DMS153 treated with DMSO at 0.1 percent for 48 hours (cell line): ENCODE results near the gene F11R.
"Not testable (repeated sequence)": the region's sequence is repeated elsewhere in the genome, so short reads cannot be mapped to it uniquely, and the experiment has no call there.

Experiments used
- DNase-seq: peaks from one replicate; lab custom pipeline; 2025; ENCODE audit not compliant: unreplicated experiment; lab: John Stamatoyannopoulos, UW

The F11R gene

DNA sequence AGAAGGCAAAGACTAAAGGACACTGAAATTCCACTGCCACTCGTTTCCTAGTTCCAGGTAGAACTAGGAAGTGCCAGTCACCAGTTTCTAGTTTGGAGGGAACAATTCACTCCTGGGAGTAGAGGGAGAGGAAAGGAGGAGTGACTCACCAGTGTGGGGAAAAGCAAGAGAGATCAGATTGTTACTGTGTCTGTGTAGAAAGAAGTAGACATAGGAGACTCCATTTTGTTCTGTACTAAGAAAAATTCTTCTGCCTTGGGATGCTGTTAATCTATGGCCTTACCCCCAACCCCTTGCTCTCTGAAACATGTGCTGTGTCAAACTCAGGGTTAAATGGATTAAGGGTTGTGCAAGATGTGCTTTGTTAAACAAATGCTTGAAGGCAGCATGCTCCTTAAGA lies 4.3 kb downstream of the F11R start:
- not testable (repeated sequence) for DNase-seq

DNA sequence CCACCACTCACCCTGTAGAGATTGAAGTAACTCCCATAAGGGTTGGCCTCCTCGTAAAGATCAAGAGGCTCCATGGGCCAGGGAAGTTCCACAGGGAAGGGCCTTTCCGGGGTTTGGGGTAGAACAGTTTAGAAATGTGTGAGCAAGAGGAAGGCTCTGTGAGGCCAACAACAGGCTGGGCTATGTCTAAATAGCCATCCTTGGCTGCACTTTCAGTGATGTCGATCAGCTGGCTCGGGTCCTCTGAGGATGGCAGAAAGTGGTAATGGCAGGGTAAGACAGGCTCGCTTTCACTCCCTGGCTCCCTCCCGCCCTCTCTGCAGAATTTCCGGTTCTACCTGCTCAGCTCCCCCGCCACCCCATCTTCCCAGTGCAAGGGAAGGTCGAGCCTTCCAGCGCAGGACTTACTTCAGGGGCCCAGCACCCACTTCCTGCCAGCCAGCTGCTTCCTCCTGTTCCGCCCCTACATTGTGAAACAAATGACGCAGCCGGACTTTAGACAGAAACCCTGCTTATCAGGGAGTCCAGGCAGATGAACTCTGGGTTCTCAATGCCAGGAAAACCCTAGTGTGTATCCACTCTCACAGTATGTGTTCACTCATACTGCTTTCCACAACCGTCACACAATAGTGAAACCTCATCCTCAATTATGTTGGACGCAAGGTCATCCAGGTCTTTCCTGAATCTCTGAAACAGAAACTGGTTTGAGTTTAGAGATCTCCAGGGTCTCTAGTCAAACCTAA lies 7.3 kb downstream of the F11R start:
- peak; percentile 66 for DNase-seq

DNA sequence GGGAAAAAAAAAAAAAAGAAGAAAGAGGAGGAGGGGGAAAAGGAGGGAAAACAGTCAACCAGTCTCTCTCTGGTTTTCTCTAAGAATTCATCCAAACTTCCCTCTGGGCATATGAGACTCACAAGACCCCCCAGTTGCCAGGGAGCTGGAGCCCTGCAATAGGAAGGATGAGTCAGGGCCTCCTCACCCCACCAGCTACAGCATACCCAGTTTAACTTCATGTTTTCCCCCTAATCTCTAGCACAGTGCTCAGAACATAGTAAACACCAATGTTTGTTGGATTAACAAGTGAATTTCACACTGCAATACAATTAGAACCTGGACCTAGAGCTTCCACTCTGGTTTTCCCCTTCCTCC lies 7.8 kb downstream of the F11R start:
- no peak for DNase-seq

DNA sequence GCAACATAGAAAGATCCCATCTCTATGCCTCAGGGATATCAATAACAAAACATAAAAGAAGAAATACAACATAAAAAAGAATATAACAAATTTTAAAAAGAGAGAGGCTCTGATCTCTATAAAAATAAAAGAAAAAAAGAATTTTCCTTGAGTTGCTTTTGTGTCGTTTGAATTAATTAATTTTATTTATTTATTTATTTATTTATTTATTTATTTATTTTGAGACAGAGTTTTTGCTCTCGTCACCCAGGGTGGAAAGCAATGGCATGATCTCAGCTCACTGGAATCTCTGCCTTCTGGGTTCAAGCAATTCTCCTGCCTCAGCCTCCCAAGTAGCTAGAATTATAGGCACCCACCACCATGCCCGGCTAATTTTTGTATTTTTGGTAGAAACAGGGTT lies 8.5 kb downstream of the F11R start:
- DNase-seq = no peak

DNA sequence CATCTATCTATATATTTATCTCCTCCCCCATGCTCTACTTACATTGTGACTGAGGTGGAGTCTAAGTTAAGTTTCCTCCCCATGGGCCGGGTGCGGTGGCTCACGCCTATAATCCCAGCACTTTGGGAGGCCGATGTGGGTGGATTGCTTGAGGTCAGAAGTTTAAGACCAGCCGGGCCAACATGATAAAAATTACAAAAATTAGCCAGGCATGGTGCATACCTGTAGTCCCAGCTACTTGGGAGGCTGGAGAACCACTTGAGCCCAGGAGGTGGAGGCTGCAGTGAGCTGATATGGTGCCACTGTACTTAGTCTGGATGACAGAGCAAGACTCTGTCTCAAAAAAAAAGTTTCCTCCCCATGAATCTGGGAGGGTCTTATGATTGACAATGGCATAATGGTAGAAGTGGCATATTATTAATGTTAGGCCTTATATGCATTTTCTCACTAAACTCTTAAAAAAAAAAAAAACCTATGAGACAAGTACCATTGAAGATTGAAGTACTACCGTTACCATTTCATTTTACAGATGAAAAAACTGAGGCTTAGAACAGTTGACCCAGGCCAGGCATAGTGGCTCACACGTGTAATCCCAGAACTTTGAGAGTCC lies 11.2 kb downstream of the F11R start:
- DNase-seq = no peak

DNA sequence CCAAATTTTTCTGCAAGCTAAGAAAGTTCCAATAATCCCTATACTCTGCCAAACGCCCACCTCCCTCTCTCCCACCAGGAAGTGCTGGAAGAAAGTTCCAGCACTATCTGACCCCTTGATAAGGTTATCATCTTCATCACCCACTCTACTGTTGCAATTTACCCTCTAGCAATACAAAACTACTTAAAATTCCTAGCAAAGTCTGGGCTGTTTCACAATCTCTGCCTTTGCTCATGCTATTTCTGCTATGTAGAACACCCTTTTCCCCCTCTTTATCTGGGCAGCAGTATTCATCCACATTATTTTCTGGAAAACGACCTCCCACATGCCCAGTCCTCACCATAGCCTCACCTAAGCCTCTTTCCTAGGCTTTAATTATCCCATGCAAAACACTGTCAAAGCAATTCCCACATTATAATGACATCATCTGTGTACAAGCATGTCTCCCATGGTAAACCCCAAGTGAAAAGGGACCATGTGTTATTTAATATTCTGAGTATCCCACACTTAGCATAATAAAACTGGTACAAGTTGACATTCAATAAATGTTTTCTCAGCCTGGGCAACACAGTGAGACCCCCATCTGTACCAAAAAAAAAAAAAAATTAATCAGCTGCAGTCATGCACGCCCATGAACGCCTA lies 12.0 kb downstream of the F11R start:
- no peak for DNase-seq

DNA sequence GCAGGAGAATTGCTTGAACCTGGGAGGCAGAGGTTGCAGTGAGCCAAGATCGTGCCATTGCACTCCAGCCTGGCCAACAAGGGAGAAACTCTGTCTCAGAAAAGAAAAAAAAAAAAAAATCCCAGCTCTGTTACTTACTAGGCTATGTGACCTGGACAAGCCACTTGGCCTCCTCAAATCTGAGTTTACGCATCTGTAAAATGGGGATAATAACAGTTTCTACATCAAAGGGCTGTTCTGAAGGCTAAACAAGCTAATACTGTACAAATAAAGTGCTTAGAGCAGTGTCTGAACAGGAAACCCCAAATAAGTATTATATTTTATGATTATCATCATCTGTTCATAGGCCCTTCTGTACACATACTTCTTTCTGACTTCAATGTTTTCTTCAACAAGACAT lies 13.6 kb downstream of the F11R start:
- no peak for DNase-seq

DNA sequence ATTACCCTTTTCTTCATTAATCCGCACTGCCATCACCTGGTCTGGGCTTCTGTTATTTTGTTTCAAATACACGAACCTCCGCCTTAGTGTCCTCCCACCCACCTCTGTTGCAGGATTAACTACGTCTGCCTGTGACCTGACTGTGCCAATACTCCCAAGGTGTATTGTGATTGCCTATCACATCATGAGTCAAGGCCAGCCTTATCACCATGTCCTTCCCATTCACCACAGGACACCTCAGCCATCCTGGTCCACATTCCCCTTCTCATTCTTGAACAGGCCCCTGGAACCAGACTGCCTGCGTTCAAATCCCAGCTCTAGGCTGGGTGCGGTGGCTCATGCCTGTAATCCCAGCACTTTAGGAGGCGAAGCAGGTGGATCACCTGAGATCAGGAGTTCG lies 14.4 kb downstream of the F11R start:
- no peak for DNase-seq

DNA sequence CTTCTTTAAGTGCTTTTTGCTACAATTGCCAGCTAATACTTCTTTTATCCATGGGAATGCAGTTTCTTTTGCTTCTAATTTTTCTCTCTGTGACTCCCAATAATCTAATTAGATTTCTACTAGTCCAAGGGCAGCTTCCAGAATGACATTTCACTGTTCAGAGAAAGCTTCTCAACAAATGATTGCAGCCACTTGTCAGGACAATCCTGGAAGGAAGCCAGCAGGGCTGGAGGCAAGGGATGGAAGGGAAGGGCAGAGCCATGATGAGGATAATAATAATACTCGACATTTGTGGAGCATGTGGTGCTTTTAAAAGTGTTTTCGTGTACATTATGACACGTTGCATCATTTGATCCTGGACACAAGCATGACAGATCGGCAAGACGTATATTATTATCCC lies 19.4 kb downstream of the F11R start:
- DNase-seq = no peak

DNA sequence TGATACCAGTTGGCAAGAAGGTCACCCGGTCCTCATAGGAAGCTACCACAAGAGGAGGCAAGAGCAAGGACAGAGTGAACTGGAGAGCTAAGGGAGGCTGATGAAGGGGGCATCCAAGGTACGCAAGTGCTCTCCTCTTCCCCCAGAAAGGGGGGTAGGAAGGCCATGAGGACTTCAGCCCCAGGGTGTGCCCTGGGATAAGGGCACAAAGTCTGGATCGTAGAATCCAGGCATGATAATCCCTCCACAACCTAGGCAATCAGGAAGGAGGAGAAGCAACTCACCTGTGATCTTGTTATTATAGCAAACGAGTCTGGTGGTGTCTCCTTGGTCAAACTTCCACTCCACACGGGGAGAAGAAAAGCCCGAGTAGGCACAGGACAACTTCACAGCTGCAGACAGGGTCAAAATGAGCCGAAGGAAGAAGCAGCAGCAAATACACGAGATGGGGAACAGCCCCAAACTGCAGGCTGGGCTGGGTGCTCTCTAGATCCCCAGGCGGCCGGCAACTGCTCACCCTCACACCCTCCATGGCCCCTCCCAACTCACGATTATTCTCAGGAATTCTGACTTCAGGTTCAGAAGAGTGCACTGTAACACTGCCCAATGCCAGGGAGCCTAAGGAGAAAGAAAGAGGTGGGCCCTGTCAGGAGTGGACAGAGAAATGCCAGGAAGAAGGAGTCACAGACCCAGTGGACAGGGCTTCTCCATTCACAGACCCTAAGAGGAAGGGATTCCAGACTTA lies 20.0 kb downstream of the F11R start:
- DNase-seq = no peak

DNA sequence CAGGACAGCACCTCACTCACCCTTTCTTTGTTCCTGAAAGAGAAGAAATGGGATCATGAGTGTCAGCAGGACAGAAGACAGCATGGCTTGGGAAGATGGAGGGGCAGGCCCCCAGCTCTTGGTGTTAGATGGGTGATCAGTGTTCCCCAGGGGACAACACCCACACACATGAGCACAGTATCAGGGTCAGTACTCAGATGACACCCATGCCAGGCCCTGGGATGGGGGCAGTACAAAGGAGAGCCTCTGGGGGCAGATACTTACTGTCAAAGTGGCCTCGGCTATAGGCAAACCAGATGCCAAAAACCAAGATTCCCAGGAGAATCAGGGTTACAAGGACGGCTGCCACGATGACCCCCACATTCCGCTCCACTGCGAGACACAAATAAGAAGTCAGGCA lies 21.6 kb downstream of the F11R start:
- DNase-seq = no peak

DNA sequence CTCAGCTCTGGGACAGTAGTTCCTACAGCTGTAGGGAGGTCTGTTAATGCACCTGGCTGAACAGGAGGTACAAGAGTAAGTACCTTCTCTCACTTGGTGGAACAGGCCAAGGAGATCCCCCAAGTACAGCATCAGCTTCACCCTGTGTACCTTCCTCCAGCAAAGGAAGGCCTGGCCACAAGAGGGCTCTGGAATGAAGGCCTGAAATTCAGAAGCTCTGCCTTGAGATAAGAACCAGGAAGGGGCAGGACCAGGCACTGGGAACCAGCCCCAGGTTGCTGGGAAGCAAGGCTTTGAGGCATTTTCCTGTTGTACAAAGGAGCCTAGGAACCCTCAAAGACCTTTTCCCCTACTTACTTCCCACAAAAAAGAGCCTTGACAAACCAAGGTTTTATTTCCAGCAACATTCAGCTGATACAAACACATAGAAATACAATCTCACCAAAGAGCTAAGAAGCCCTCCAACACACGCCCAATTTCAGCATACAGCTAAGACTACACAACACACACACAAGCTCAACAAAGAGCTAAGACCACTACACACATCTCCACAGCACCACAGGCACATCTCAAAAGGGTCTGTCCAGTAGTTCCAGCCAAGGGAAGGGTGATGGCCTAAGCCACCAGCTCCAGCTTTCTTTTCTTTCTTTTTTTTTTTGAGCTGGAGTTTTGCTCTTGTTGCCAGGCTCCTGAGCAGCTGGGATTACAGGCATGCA lies 23.5 kb downstream of the F11R start:
- no peak for DNase-seq

DNA sequence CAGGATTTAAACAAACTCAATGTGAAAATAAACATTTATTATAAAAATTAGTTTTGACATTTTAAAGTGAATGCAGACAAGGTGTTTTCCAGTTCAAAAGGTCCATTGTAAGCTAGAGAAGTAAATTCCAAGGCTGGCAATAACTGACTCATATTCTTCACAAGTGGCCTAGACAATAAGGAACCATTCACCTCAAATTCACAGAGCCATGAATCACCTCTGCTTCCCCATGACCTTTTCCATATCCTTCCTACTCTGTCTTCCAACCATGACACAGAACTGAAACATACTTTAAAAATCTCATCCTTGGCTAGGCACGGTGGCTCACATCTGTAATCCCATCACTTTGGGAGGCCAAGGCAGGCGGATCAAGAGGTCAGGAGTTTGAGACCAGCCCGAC lies 24.8 kb downstream of the F11R start:
- DNase-seq = no peak

DNA sequence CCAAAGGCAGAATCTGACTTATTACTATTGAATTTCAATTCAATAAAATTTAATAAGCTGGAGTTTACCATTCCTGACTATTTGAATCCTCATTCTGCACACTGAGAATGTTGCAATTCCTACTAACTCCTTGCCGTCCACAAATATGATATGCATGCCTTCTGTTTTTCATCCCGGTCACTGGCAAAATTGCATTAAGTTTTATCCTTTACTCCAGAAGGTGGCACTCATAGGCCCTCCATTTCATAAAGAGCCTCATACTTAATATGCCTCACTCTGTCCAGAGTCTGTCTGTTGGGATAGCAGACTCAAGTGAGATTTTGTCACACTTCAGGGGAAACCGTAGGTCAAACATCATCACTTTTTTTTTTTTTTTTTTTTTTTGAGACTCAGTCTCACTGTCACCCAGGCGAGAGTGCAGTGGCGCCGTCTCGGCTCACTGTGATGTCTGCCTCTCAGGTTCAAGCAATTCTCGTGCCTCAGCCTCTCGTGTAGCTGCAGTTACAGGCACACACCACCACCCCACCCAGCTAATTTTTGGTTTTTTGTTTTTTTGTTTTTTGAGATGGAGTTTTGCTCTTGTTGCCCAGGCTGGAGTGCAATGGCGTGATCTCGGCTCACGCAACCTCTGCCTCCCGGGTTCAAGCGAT lies 27.3 kb downstream of the F11R start:
- DNase-seq = peak; percentile 55

DNA sequence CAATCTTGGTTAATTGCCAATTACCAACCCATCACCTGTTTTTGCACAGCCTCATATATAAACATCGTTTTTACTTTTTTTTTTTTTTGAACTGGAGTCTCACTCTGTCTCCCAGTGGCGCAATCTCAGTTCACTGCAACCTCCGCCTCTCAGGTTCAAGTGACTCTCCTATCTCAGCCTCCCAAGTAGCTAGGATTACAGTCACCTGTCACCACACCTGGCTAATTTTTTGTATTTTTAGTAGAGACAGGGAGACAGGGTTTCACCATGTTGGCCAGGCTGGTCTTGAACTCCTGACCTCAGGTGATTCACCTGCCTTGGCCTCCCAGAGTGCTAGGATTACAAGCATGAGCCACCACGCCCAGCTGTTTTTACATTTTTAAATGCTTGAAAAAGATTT lies 28.9 kb downstream of the F11R start:
- DNase-seq = not testable (repeated sequence)

DNA sequence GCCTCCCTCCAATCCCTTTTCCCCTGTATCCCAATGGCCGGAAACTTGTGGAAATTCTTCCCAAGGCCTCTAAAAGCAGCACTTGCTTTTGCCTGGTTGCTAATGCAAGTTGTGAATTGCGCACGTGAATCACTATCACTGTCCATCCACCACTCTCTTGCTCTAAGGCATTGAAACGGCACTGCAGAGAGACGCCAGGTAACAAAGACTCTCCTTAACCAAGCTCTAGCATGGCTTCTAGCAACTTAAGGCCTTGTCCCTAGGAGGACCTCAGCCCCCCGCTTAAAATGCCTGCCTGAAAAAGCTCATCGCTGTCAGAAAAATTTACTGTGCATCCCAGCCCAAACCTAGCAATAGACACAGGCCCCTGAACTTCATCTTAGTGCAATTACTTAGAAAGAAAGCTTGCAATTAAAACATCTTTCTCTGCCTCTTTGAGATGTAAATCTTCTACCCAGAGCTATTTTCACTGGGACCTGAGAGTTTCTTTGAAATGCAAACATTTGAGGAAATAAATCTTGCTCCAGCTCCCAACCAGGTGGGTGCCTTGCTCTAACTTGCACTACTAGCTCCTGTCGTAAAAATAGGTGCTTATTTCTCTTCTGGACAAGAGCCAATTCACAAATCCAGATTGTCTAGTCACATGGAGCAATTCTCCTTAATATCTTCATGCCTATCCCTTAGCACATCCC lies 33.4 kb downstream of the F11R start:
- no peak for DNase-seq

DNA sequence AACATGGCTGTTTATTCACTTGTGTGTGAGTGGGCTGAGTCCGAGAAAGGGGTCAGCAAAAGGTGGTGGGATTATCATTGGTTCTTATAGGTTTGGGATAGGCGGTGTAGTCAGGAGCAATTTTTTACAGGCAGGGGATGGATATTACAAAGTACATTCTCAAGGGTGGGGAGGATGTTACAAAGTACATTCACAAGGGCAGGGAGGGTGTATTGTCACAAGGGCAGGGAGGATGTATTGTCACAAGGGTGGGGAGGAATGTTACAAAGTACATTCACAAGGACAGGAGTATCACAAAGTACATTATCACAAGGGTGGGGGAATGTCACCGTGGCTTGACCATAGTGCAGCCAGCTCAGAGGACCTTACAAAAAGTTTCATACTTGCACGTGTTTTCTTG lies 35.2 kb downstream of the F11R start:
- DNase-seq = no peak

DNA sequence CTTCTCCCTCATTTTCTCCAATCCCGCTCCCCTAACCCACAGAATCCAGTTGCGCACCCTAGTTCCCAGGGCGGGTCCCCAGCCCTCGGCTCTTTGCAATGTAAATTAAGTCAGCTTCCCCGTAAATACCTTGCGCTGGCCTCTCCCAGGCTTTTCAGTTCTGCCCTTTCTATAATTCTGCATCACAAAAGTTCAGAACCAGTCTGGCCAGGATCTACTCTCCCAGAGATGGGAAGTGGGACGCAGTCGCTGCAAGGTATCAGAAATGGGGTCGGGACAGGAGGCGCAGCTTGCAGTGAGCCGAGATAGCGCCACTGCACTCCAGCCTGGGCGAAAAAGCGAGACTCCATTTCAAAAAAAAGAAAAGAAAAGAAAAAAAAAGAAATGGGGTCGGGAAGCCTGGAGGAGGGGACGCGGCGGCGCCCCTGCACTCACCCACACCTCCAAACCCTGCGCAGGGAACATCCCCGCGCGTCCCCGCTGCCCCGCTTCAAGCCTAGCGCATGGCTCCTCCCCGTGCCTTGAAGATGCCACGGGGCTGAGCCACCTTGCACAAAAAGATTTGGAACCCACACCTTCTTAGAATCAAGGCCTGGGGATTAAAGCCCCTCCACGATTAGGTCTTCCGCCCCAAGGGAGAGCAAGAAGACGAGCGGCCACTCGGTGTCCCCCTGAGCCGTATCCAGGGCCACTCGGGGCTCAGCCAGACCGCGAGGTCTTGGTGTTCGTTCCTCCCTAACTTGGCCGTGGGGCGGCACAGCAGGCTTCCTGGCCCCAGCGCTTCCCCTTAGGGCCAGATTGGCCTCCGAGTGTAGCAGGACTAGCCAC lies 39.2 kb downstream of the F11R start:
- DNase-seq = no peak

DNA sequence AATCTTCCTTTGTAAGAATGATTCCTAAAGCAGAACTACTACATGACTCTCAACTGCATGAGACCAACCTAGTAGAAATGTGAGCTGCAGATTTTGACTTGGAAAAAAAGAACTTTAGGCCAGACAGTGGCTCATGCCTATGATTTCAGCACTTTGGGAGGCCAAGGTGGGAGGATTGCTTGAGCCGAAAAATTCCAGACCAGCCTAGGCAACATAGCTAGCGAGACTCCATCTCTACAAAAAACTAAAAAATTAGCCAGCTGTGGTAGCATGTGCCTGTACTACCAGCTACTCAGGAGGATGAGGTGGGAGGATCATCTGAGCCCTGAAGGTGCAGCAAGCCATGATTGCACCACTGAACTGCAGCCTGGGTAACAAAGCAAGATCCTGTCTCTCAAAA lies 41.7 kb downstream of the F11R start:
- DNase-seq = no peak
